Endothelial cell of umbilical vein (primary cell): ENCODE results near the gene PPP3CA. TPM values are rescaled to one million over a fixed set of nuclear protein-coding genes. Genes with fewer than 3 reads are reported as not detected.

Source experiments
- BruUV-seq: library from RNA; stranded (reverse); fragments of 400-500 nt; replicated peaks from 2 replicates; lab custom pipeline; 2021; lab: Mats Ljungman, UMichigan
- CTCF ChIA-PET: fragments of 300-600, 350-600 bp; sonication (Branson Sonifier 250); formaldehyde crosslinking; loops from one replicate; lab custom pipeline; 2021; ENCODE audit warnings: antibody characterized with exemption, inconsistent platforms; lab: Charles Lee
- POLR2A ChIA-PET: fragments of 300-600, 350-600 bp; sonication (Branson Sonifier 250); formaldehyde crosslinking; loops from one replicate; lab custom pipeline; 2021; ENCODE audit warnings: antibody characterized with exemption, inconsistent platforms; lab: Charles Lee
- DNase-seq: peaks from one replicate; pipeline ENCODE4 v3.0.0-alpha.2; 2011; ENCODE audit warnings: low read depth, low spot score
- FAIRE-seq: peaks from 2 replicates; lab custom pipeline; 2011; peaks lifted over from hg19 to GRCh38; lab: Jason Lieb, UNC
- H2AFZ ChIP-seq: 2 replicates; pipeline ENCODE4 v1.6.0; 2012; ENCODE audit warnings: low read depth, low read length, control low read depth, inconsistent platforms
- H3K27ac ChIP-seq: 2 replicates; pipeline ENCODE4 v1.5.1; 2011; ENCODE audit warnings: low read depth, mild to moderate bottlenecking, control low read depth, low read length, moderate library complexity; ENCODE audit not compliant: insufficient read depth
- H3K27me3 ChIP-seq, 2 experiments: 2 replicates each; pipeline versions ENCODE4 v1.6.0 to v1.6.1; 2011; ENCODE audit warnings: low read length in 2 of 2, mixed read lengths in 1 of 2; ENCODE audit not compliant: control insufficient read depth in 2 of 2, insufficient read depth in 2 of 2
- H3K36me3 ChIP-seq, 2 experiments: 2 replicates in 1 of 2; 3 replicates in 1 of 2; pipeline ENCODE4 v1.5.1; 2011; ENCODE audit warnings: low read length in 2 of 2, mild to moderate bottlenecking in 1 of 2, moderate library complexity in 1 of 2; ENCODE audit not compliant: control insufficient read depth in 2 of 2, insufficient read depth in 2 of 2; ENCODE audit errors: extremely low read depth in 1 of 2
- H3K4me1 ChIP-seq: 3 replicates; pipeline ENCODE4 v1.5.1; 2011; ENCODE audit warnings: mild to moderate bottlenecking, low read length; ENCODE audit not compliant: control insufficient read depth, insufficient read depth; ENCODE audit errors: extremely low read depth
- H3K4me2 ChIP-seq: 2 replicates; pipeline ENCODE4 v1.6.1; 2011; ENCODE audit warnings: low read length, control low read depth, mixed read lengths; ENCODE audit not compliant: insufficient read depth
- H3K4me3 ChIP-seq, 3 experiments: fragments of 200-600 bp in 1 of 3; sonication (generic), shearing (Covaris generic) in 1 of 3; replicated peaks in 1 of 3; 2 replicates each; pipeline ENCODE4 v1.5.1; 2011 to 2016; ENCODE audit warnings: control low read depth in 3 of 3, low read length in 3 of 3, mild to moderate bottlenecking in 2 of 3, inconsistent platforms in 1 of 3, low read depth in 1 of 3, moderate library complexity in 1 of 3; ENCODE audit not compliant: insufficient read depth in 1 of 3
- H3K79me2 ChIP-seq: 2 replicates; pipeline ENCODE4 v1.6.0; 2012; ENCODE audit warnings: low read length, inconsistent platforms; ENCODE audit not compliant: control insufficient read depth, insufficient read depth
- H3K9ac ChIP-seq: replicated peaks from 2 replicates; pipeline ENCODE3; 2011; ENCODE audit warnings: low read length, control low read depth; ENCODE audit not compliant: insufficient read depth; ENCODE audit errors: extremely low read depth
- H3K9me1 ChIP-seq: replicated peaks from 3 replicates; pipeline ENCODE4 v1.6.0; 2011; ENCODE audit warnings: mild to moderate bottlenecking, low read length; ENCODE audit not compliant: control insufficient read depth, insufficient read depth; ENCODE audit errors: extremely low read depth
- H3K9me3 ChIP-seq: replicated peaks from 2 replicates; pipeline ENCODE4 v1.5.1; 2012; ENCODE audit warnings: low read length, inconsistent platforms; ENCODE audit not compliant: control insufficient read depth, insufficient read depth
- H4K20me1 ChIP-seq: replicated peaks from 2 replicates; pipeline ENCODE3; 2011; ENCODE audit warnings: mild to moderate bottlenecking, low read length; ENCODE audit not compliant: control insufficient read depth, insufficient read depth; ENCODE audit errors: extremely low read depth
- CTCF ChIP-seq, 2 donors: IDR thresholded peaks; 1 replicate in 1 of 2; 2 replicates in 1 of 2; pipeline ENCODE4 v1.5.1; 2011; ENCODE audit warnings: low read length in 2 of 2, mild to moderate bottlenecking in 2 of 2, moderate library complexity in 2 of 2, control low read depth in 1 of 2, inconsistent platforms in 1 of 2, low read depth in 1 of 2; ENCODE audit not compliant: insufficient read depth in 1 of 2; ENCODE audit errors: extremely low read depth in 1 of 2
- EZH2 ChIP-seq: IDR thresholded peaks from 2 replicates; pipeline ENCODE4 v1.6.1; 2012; ENCODE audit warnings: borderline replicate concordance, low read depth, mild to moderate bottlenecking, moderate library complexity, low read length, inconsistent platforms; ENCODE audit not compliant: severe bottlenecking
- FOS ChIP-seq: IDR thresholded peaks from 2 replicates; pipeline ENCODE4 v1.6.1; 2011; ENCODE audit warnings: mild to moderate bottlenecking, low read length, moderate library complexity, borderline replicate concordance; ENCODE audit not compliant: insufficient read depth
- GATA2 ChIP-seq: IDR thresholded peaks from 2 replicates; pipeline ENCODE4 v1.7.0; 2011; ENCODE audit warnings: low read depth, mild to moderate bottlenecking, moderate library complexity, mixed read lengths, low read length; ENCODE audit not compliant: insufficient read length, insufficient read depth
- JUN ChIP-seq: IDR thresholded peaks from 2 replicates; pipeline ENCODE4 v1.6.1; 2011; ENCODE audit warnings: borderline replicate concordance, low read depth; ENCODE audit not compliant: insufficient read length, insufficient read depth
- MAX ChIP-seq: IDR thresholded peaks from 2 replicates; pipeline ENCODE4 v1.6.1; 2011; ENCODE audit not compliant: insufficient read depth, insufficient read length
- MYC ChIP-seq: IDR thresholded peaks from one replicate; pipeline ENCODE4 v1.6.1; 2011; ENCODE audit warnings: mild to moderate bottlenecking, low read depth, low read length
- POLR2A ChIP-seq: IDR thresholded peaks from 2 replicates; pipeline ENCODE4 v1.6.1; 2012; ENCODE audit warnings: low read depth, mild to moderate bottlenecking, control low read depth, low read length
- POLR2AphosphoS5 ChIP-seq: IDR thresholded peaks from 2 replicates; pipeline ENCODE4 v1.6.1; 2012; ENCODE audit warnings: low read depth, mild to moderate bottlenecking, control low read depth, low read length, moderate library complexity; ENCODE audit not compliant: insufficient read depth
- dilution Hi-C: fragments of 300-500 bp; cut with MboI; formaldehyde crosslinking; loops from one replicate; pipeline ENCODE4 v1.15.0; 2019; ENCODE audit warnings: low sequenced_read_pairs; ENCODE audit not compliant: extremely low pct_ligation_motif_present
- intact Hi-C: fragments of 100-400 bp; cut with micrococcal nuclease; formaldehyde crosslinking; loops from one replicate; pipeline ENCODE4 v1.10.0; 2022
- polyA plus RNA-seq, 4 experiments: library from polyadenylated mRNA; depleted of rRNA in 3 of 4; stranded (reverse) in 3 of 4; unstranded in 1 of 4; fragments of >200 nt; gene quantifications; 2 replicates each; pipeline versions ENCODE4 v1.2.1 to v1.2.3, GENCODE V29; 2011 to 2012; ENCODE audit warnings: missing spikeins in 1 of 4
- total RNA-seq: library from RNA; stranded (reverse); gene quantifications from 2 replicates; pipeline ENCODE4 v1.2.3, GENCODE V29; 2021

Gene PPP3CA
- total and polyA plus RNA-seq, 2 donors (not counting 3 experiments of a cell fraction or from before 2014, with no cell fraction given): 7.0 to 43.3 TPM

- ChIA-PET CTCF (interaction anchor here (0.5 kb wide), 1 partner anchor 168 kb away, joined by 3 read pairs; no protein-coding TSS in a partner anchor), POLR2A (no interaction called here)
- Histone ChIP-seq H3K36me3 (no peaks in the 10 kb centered on the region), H3K9me3 (no peaks in the 10 kb centered on the region), H3K27ac (no peak overlapping the region), H3K9me1 (no peaks in the 10 kb centered on the region), H3K27me3 (no peaks in the 10 kb centered on the region), H2AFZ (no peak overlapping the region), H4K20me1 (no peaks in the 10 kb centered on the region), H3K4me2 (no peak overlapping the region), H3K9ac (no peak overlapping the region), H3K79me2 (no peaks in the 10 kb centered on the region), H3K4me3 (no peak overlapping the region), H3K4me1 (no peaks in the 10 kb centered on the region)
- BruUV-seq: no TSS peak
- dilution Hi-C loops: no loop called here
- intact Hi-C loops: no loop called here
- TF ChIP-seq EZH2 (no peak), GATA2 (no peak), FOS (no peak), JUN (no peak), POLR2A (no peak), POLR2AphosphoS5 (no peak), MAX (no peak), MYC (no peak), CTCF (IDR thresholded peaks at IDR 0.05; ENCODE audit: extremely low read depth in 1 of 2, insufficient read depth in 1 of 2, low read depth in 1 of 2, low read length in 2 of 2) (no peak)
- no peak for FAIRE-seq
- no peak for DNase-seq
These were observed 202.3 kb downstream of the PPP3CA start for GRCh38 chr4:101145021-101145420.
